GM23248 (cell line): ENCODE measurements around the gene MAPT.

Experiments used
- EZH2 ChIP-seq: fragments of 200-600 bp; sonication (generic); IDR thresholded peaks from 2 replicates; pipeline ENCODE4 v1.6.1; 2018; ENCODE audit warnings: antibody characterized with exemption, mild to moderate bottlenecking; ENCODE audit not compliant: insufficient read depth, poor library complexity, severe bottlenecking
- EZH2phosphoT487 ChIP-seq: fragments of 200-600 bp; sonication (generic); IDR thresholded peaks from 2 replicates; pipeline ENCODE4 v1.6.1; 2018; ENCODE audit warnings: antibody characterized with exemption, moderate library complexity, mild to moderate bottlenecking, low read depth; ENCODE audit not compliant: insufficient read depth

DNA sequence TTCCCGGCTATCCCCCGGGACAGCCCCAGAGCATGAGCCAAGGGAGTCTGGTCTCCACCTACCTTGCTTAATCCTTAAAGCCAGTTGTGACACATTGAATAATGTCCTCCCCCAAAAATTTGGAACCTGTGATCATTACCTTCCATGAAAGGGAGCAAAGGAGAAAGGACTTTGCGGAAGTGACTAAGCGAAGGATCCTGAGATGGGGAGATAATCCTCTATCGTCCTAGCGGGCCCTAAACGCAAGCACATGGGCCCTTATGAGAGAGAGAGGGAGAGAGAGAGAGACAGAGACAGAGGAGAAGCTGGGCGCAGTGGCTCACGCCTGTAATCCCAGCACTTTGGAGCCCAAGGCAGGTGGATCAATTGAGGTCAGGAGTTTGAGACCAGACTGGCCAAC lies 40.1 kb upstream of the MAPT start:
- TF ChIP-seq EZH2 (no peak), EZH2phosphoT487 (no peak)
